Breast epithelium (tissue), 3 donors: ENCODE results near the gene SPATA2L.

Experiments used
- POLR2A ChIP-seq: fragments of 450-650 bp; IDR thresholded peaks from one replicate; pipeline ENCODE4 v1.6.1; 2016; ENCODE audit warnings: antibody characterized with exemption, mild to moderate bottlenecking, moderate library complexity
- POLR2AphosphoS5 ChIP-seq, 3 donors: sonication (generic); formaldehyde crosslinking; IDR thresholded peaks; one replicate each; pipeline ENCODE4 v1.6.1; 2017; ENCODE audit warnings: antibody characterized with exemption in 3 of 3
- TF ChIP-seq, protein P1 (sequence below), 3 donors: fragments of 450-650 bp; IDR thresholded peaks; one replicate each; pipeline ENCODE4 v1.5.1; 2016 to 2017; ENCODE audit warnings: antibody characterized with exemption in 3 of 3, mild to moderate bottlenecking in 3 of 3, moderate library complexity in 3 of 3

GRCh38 chr16:89730610-89731234, 29.2 kb upstream of the SPATA2L start:
- TF ChIP-seq POLR2A (no peak), POLR2AphosphoS5 (IDR thresholded peaks at IDR 0.05) (no peak)
- TF ChIP-seq, protein P1, sequence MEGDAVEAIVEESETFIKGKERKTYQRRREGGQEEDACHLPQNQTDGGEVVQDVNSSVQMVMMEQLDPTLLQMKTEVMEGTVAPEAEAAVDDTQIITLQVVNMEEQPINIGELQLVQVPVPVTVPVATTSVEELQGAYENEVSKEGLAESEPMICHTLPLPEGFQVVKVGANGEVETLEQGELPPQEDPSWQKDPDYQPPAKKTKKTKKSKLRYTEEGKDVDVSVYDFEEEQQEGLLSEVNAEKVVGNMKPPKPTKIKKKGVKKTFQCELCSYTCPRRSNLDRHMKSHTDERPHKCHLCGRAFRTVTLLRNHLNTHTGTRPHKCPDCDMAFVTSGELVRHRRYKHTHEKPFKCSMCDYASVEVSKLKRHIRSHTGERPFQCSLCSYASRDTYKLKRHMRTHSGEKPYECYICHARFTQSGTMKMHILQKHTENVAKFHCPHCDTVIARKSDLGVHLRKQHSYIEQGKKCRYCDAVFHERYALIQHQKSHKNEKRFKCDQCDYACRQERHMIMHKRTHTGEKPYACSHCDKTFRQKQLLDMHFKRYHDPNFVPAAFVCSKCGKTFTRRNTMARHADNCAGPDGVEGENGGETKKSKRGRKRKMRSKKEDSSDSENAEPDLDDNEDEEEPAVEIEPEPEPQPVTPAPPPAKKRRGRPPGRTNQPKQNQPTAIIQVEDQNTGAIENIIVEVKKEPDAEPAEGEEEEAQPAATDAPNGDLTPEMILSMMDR (IDR thresholded peaks at IDR 0.05), result no peak
